T-helper 17 cell (primary cell): ENCODE data around the gene ABCC4. TPM values are rescaled to one million over a fixed set of nuclear protein-coding genes. Genes with fewer than 3 reads are reported as not detected.
"Not testable (repeated sequence)": the region's sequence is repeated elsewhere in the genome, so short reads cannot be mapped to it uniquely, and the experiment has no call there.

Source experiments
- ATAC-seq: fragments of 150-1000 bp; cut with Tn5 transposase; 2 replicates; pipeline ENCODE4 v1.10.0; 2021; ENCODE audit warnings: mild to moderate bottlenecking, moderate library complexity
- DNase-seq, 3 donors: peaks; one replicate each; pipeline versions ENCODE4 v3.0.0 to v3.0.0-alpha.2; 2020 to 2021
- H3K9me3 ChIP-seq: one replicate; pipeline ENCODE4 v1.7.0; 2013; ENCODE audit warnings: low read length, mild to moderate bottlenecking; ENCODE audit not compliant: control insufficient read depth, poor library complexity, severe bottlenecking
- H3K27ac Mint-ChIP-seq: one replicate; pipeline ENCODE4 v1.8.0; 2022; ENCODE audit warnings: mild to moderate bottlenecking, moderate library complexity, mixed read lengths
- H3K27me3 Mint-ChIP-seq: one replicate; pipeline ENCODE4 v1.8.0; 2022; ENCODE audit warnings: mixed read lengths
- H3K36me3 Mint-ChIP-seq: one replicate; pipeline ENCODE4 v1.8.0; 2022; ENCODE audit warnings: low read depth, mixed read lengths
- H3K4me1 Mint-ChIP-seq: one replicate; pipeline ENCODE4 v1.8.0; 2022; ENCODE audit warnings: mild to moderate bottlenecking, mixed read lengths
- H3K4me3 Mint-ChIP-seq: one replicate; pipeline ENCODE4 v1.8.0; 2022; ENCODE audit warnings: mild to moderate bottlenecking, moderate library complexity, mixed read lengths
- total RNA-seq, 4 donors: library from RNA in 2 of 4; stranded (reverse) in 2 of 4; gene quantifications; one replicate each; pipeline ENCODE4 v1.2.3 and lab custom pipeline; 2022 to 2026

Gene ABCC4
- total RNA-seq, 2 donors from 2014 or later: 6.3 to 14.2 TPM

- DNase-seq: no peak
- ATAC-seq: no peak
- H3K4me3 Mint-ChIP-seq: no peak overlapping the region
- no peaks in the 10 kb centered on the region for H3K27me3 Mint-ChIP-seq
- no peaks in the 10 kb centered on the region for H3K36me3 Mint-ChIP-seq
- H3K4me1 Mint-ChIP-seq: no peaks in the 10 kb centered on the region
- no peaks in the 10 kb centered on the region for H3K9me3 ChIP-seq
- no peak overlapping the region for H3K27ac Mint-ChIP-seq
Measured at GRCh38 chr13:95289020-95289444, 12.2 kb downstream of the ABCC4 start.

- Mint-ChIP-seq H3K27ac (no peak overlapping the region), H3K27me3 (no peaks in the 10 kb centered on the region), H3K4me3 (no peak overlapping the region), H3K36me3 (no peaks in the 10 kb centered on the region), H3K4me1 (no peaks in the 10 kb centered on the region)
- no peaks in the 10 kb centered on the region for H3K9me3 ChIP-seq
- ATAC-seq (no peak), DNase-seq (no peak)
Measured at GRCh38 chr13:95284436-95284835, 16.8 kb downstream of the ABCC4 start.

GRCh38 chr13:95279016-95279415, 22.2 kb downstream of the ABCC4 start:
- ATAC-seq (no peak), DNase-seq (no peak)
- no peak overlapping the region for H3K27ac Mint-ChIP-seq
- H3K4me1 Mint-ChIP-seq: peaks cover 3% of the 10 kb centered on the region
- no peak overlapping the region for H3K4me3 Mint-ChIP-seq
- no peaks in the 10 kb centered on the region for H3K9me3 ChIP-seq
- no peaks in the 10 kb centered on the region for H3K27me3 Mint-ChIP-seq
- no peaks in the 10 kb centered on the region for H3K36me3 Mint-ChIP-seq

GRCh38 chr13:95276037-95276505, 25.2 kb downstream of the ABCC4 start:
- H3K4me3 Mint-ChIP-seq: no peak overlapping the region
- no peaks in the 10 kb centered on the region for H3K9me3 ChIP-seq
- DNase-seq (no peak), ATAC-seq (no peak)
- H3K36me3 Mint-ChIP-seq: no peaks in the 10 kb centered on the region
- peaks cover 6% of the 10 kb centered on the region for H3K4me1 Mint-ChIP-seq
- H3K27me3 Mint-ChIP-seq: no peaks in the 10 kb centered on the region
- H3K27ac Mint-ChIP-seq: no peak overlapping the region

- Mint-ChIP-seq H3K27me3 (no peaks in the 10 kb centered on the region), H3K4me1 (peaks cover 7% of the 10 kb centered on the region), H3K4me3 (no peak overlapping the region), H3K36me3 (no peaks in the 10 kb centered on the region), H3K27ac (no peak overlapping the region)
- no peaks in the 10 kb centered on the region for H3K9me3 ChIP-seq
- DNase-seq: no peak
- ATAC-seq: no peak
Measured at GRCh38 chr13:95275322-95276036, 25.8 kb downstream of the ABCC4 start.

GRCh38 chr13:95273592-95274132, 27.6 kb downstream of the ABCC4 start:
- H3K27ac Mint-ChIP-seq, H3K4me3 Mint-ChIP-seq, DNase-seq, ATAC-seq, H3K27me3 Mint-ChIP-seq, H3K9me3 ChIP-seq, H3K36me3 Mint-ChIP-seq: not testable (repeated sequence)
- H3K4me1 Mint-ChIP-seq: peaks cover 13% of the 10 kb centered on the region

GRCh38 chr13:95272076-95272475, 29.2 kb downstream of the ABCC4 start:
- H3K27me3 Mint-ChIP-seq, H3K9me3 ChIP-seq, ATAC-seq, H3K27ac Mint-ChIP-seq, H3K4me3 Mint-ChIP-seq, H3K36me3 Mint-ChIP-seq, DNase-seq: not testable (repeated sequence)
- H3K4me1 Mint-ChIP-seq: peaks cover 13% of the 10 kb centered on the region

- Mint-ChIP-seq H3K27me3 (no peaks in the 10 kb centered on the region), H3K36me3 (peaks cover 3% of the 10 kb centered on the region), H3K4me3 (no peak overlapping the region), H3K4me1 (peaks cover 9% of the 10 kb centered on the region), H3K27ac (no peak overlapping the region)
- DNase-seq (no peak), ATAC-seq (no peak)
- H3K9me3 ChIP-seq: no peaks in the 10 kb centered on the region
Measured at GRCh38 chr13:95269756-95270155, 31.5 kb downstream of the ABCC4 start.

- ATAC-seq, H3K9me3 ChIP-seq, H3K4me3 Mint-ChIP-seq, DNase-seq, H3K4me1 Mint-ChIP-seq, H3K27me3 Mint-ChIP-seq, H3K27ac Mint-ChIP-seq, H3K36me3 Mint-ChIP-seq: not testable (repeated sequence)
Measured at GRCh38 chr13:95268343-95269065, 32.7 kb downstream of the ABCC4 start.

- peaks cover 3% of the 10 kb centered on the region for H3K36me3 Mint-ChIP-seq
- DNase-seq (no peak), ATAC-seq (no peak)
- no peak overlapping the region for H3K4me3 Mint-ChIP-seq
- H3K4me1 Mint-ChIP-seq: peaks cover 8% of the 10 kb centered on the region
- no peak overlapping the region for H3K27ac Mint-ChIP-seq
- no peaks in the 10 kb centered on the region for H3K27me3 Mint-ChIP-seq
- no peaks in the 10 kb centered on the region for H3K9me3 ChIP-seq
Measured at GRCh38 chr13:95267662-95268342, 33.4 kb downstream of the ABCC4 start.

GRCh38 chr13:95264225-95264624, 37.0 kb downstream of the ABCC4 start:
- H3K4me1 Mint-ChIP-seq: no peaks in the 10 kb centered on the region
- ATAC-seq: no peak

GRCh38 chr13:95262837-95263384, 38.3 kb downstream of the ABCC4 start:
- no peak for DNase-seq
- Mint-ChIP-seq H3K36me3 (no peaks in the 10 kb centered on the region), H3K27ac (no peak overlapping the region), H3K27me3 (no peaks in the 10 kb centered on the region), H3K4me3 (no peak overlapping the region), H3K4me1 (no peaks in the 10 kb centered on the region)
- ATAC-seq: no peak
- no peaks in the 10 kb centered on the region for H3K9me3 ChIP-seq

More at GRCh38 chr13:95264225-95264624, 37.0 kb downstream of the ABCC4 start:
- DNase-seq: no peak
- no peaks in the 10 kb centered on the region for H3K9me3 ChIP-seq
- Mint-ChIP-seq H3K27me3 (no peaks in the 10 kb centered on the region), H3K4me3 (no peak overlapping the region), H3K27ac (no peak overlapping the region), H3K36me3 (peaks cover 3% of the 10 kb centered on the region)

- Mint-ChIP-seq H3K36me3 (no peaks in the 10 kb centered on the region), H3K27ac (no peak overlapping the region), H3K4me3 (no peak overlapping the region), H3K27me3 (no peaks in the 10 kb centered on the region), H3K4me1 (no peaks in the 10 kb centered on the region)
- ATAC-seq: no peak
- no peaks in the 10 kb centered on the region for H3K9me3 ChIP-seq
- no peak for DNase-seq
Measured at GRCh38 chr13:95261956-95262355, 39.3 kb downstream of the ABCC4 start.
